GM20431 (cell line): ENCODE measurements around the gene GOLIM4.
"Not testable (repeated sequence)": the region's sequence is repeated elsewhere in the genome, so short reads cannot be mapped to it uniquely, and the experiment has no call there.

Experiments used
- in situ Hi-C: fragments of 300-500 bp; cut with MseI, MboI; formaldehyde crosslinking; loops from one replicate; pipeline ENCODE4 v1.15.0; 2020; ENCODE audit warnings: low sequenced_read_pairs; ENCODE audit not compliant: unreplicated experiment

The GOLIM4 gene

GRCh38 chr3:168011280-168011679 lies 84.4 kb downstream of the GOLIM4 start:
- in situ Hi-C loops: not testable (repeated sequence)

- in situ Hi-C loops: no loop called here
These were observed 89.1 kb downstream of the GOLIM4 start for GRCh38 chr3:168006584-168006983.

GRCh38 chr3:168003911-168004310 lies 91.8 kb downstream of the GOLIM4 start:
- in situ Hi-C loops: no loop called here

GRCh38 chr3:168002786-168003368 lies 92.8 kb downstream of the GOLIM4 start:
- in situ Hi-C loops: no loop called here

- in situ Hi-C loops: no loop called here
These were observed 94.5 kb downstream of the GOLIM4 start for GRCh38 chr3:168001244-168001643.

- in situ Hi-C loops: no loop called here
These were observed 97.5 kb downstream of the GOLIM4 start for GRCh38 chr3:167998253-167998652.

- in situ Hi-C loops: no loop called here
These were observed 99.2 kb downstream of the GOLIM4 start for GRCh38 chr3:167996514-167996913.

GRCh38 chr3:167992381-167992780 lies 103.3 kb downstream of the GOLIM4 start:
- in situ Hi-C loops: no loop called here

- in situ Hi-C loops: no loop called here
These were observed 104.5 kb downstream of the GOLIM4 start for GRCh38 chr3:167991213-167991612.

GRCh38 chr3:167989999-167990398 lies 105.7 kb downstream of the GOLIM4 start:
- in situ Hi-C loops: no loop called here

GRCh38 chr3:167989066-167989465 lies 106.7 kb downstream of the GOLIM4 start:
- in situ Hi-C loops: no loop called here

- in situ Hi-C loops: no loop called here
These were observed 112.1 kb downstream of the GOLIM4 start for GRCh38 chr3:167983583-167983982.

- in situ Hi-C loops: no loop called here
These were observed 117.2 kb downstream of the GOLIM4 start for GRCh38 chr3:167978486-167978885.

GRCh38 chr3:167978071-167978470 lies 117.7 kb downstream of the GOLIM4 start:
- in situ Hi-C loops: no loop called here

- in situ Hi-C loops: no loop called here
These were observed 119.0 kb downstream of the GOLIM4 start for GRCh38 chr3:167976516-167977361.

GRCh38 chr3:167973901-167974300 lies 121.8 kb downstream of the GOLIM4 start:
- in situ Hi-C loops: no loop called here

GRCh38 chr3:167973046-167973445 lies 122.7 kb downstream of the GOLIM4 start:
- in situ Hi-C loops: no loop called here

- in situ Hi-C loops: no loop called here
These were observed 123.2 kb downstream of the GOLIM4 start for GRCh38 chr3:167972502-167972901.

- in situ Hi-C loops: no loop called here
These were observed 126.2 kb downstream of the GOLIM4 start for GRCh38 chr3:167969548-167969947.

- in situ Hi-C loops: no loop called here
These were observed 128.3 kb downstream of the GOLIM4 start for GRCh38 chr3:167967257-167968036.
